Endothelial cell of umbilical vein (primary cell): ENCODE results near the gene MRPS14. TPM values are rescaled to one million over a fixed set of nuclear protein-coding genes. Genes with fewer than 3 reads are reported as not detected.
A peak's percentile ranks its signal among the peaks of the same experiment; 100 is the strongest.
"Not testable (repeated sequence)": the region's sequence is repeated elsewhere in the genome, so short reads cannot be mapped to it uniquely, and the experiment has no call there.

Experiments used
- BruUV-seq: library from RNA; stranded (reverse); fragments of 400-500 nt; replicated peaks from 2 replicates; lab custom pipeline; 2021; lab: Mats Ljungman, UMichigan
- CTCF ChIA-PET: fragments of 300-600, 350-600 bp; sonication (Branson Sonifier 250); formaldehyde crosslinking; loops from one replicate; lab custom pipeline; 2021; ENCODE audit warnings: antibody characterized with exemption, inconsistent platforms; lab: Charles Lee
- POLR2A ChIA-PET: fragments of 300-600, 350-600 bp; sonication (Branson Sonifier 250); formaldehyde crosslinking; loops from one replicate; lab custom pipeline; 2021; ENCODE audit warnings: antibody characterized with exemption, inconsistent platforms; lab: Charles Lee
- DNase-seq: peaks from one replicate; pipeline ENCODE4 v3.0.0-alpha.2; 2011; ENCODE audit warnings: low read depth, low spot score
- FAIRE-seq: peaks from 2 replicates; lab custom pipeline; 2011; peaks lifted over from hg19 to GRCh38; lab: Jason Lieb, UNC
- H2AFZ ChIP-seq: 2 replicates; pipeline ENCODE4 v1.6.0; 2012; ENCODE audit warnings: low read depth, low read length, control low read depth, inconsistent platforms
- H3K27ac ChIP-seq: 2 replicates; pipeline ENCODE4 v1.5.1; 2011; ENCODE audit warnings: low read depth, mild to moderate bottlenecking, control low read depth, low read length, moderate library complexity; ENCODE audit not compliant: insufficient read depth
- H3K27me3 ChIP-seq, 2 experiments: 2 replicates each; pipeline versions ENCODE4 v1.6.0 to v1.6.1; 2011; ENCODE audit warnings: low read length in 2 of 2, mixed read lengths in 1 of 2; ENCODE audit not compliant: control insufficient read depth in 2 of 2, insufficient read depth in 2 of 2
- H3K36me3 ChIP-seq, 2 experiments: 2 replicates in 1 of 2; 3 replicates in 1 of 2; pipeline ENCODE4 v1.5.1; 2011; ENCODE audit warnings: low read length in 2 of 2, mild to moderate bottlenecking in 1 of 2, moderate library complexity in 1 of 2; ENCODE audit not compliant: control insufficient read depth in 2 of 2, insufficient read depth in 2 of 2; ENCODE audit errors: extremely low read depth in 1 of 2
- H3K4me1 ChIP-seq: 3 replicates; pipeline ENCODE4 v1.5.1; 2011; ENCODE audit warnings: mild to moderate bottlenecking, low read length; ENCODE audit not compliant: control insufficient read depth, insufficient read depth; ENCODE audit errors: extremely low read depth
- H3K4me2 ChIP-seq: 2 replicates; pipeline ENCODE4 v1.6.1; 2011; ENCODE audit warnings: low read length, control low read depth, mixed read lengths; ENCODE audit not compliant: insufficient read depth
- H3K4me3 ChIP-seq, 3 experiments: fragments of 200-600 bp in 1 of 3; sonication (generic), shearing (Covaris generic) in 1 of 3; replicated peaks in 1 of 3; 2 replicates each; pipeline ENCODE4 v1.5.1; 2011 to 2016; ENCODE audit warnings: control low read depth in 3 of 3, low read length in 3 of 3, mild to moderate bottlenecking in 2 of 3, inconsistent platforms in 1 of 3, low read depth in 1 of 3, moderate library complexity in 1 of 3; ENCODE audit not compliant: insufficient read depth in 1 of 3
- H3K79me2 ChIP-seq: 2 replicates; pipeline ENCODE4 v1.6.0; 2012; ENCODE audit warnings: low read length, inconsistent platforms; ENCODE audit not compliant: control insufficient read depth, insufficient read depth
- H3K9ac ChIP-seq: replicated peaks from 2 replicates; pipeline ENCODE3; 2011; ENCODE audit warnings: low read length, control low read depth; ENCODE audit not compliant: insufficient read depth; ENCODE audit errors: extremely low read depth
- H3K9me1 ChIP-seq: replicated peaks from 3 replicates; pipeline ENCODE4 v1.6.0; 2011; ENCODE audit warnings: mild to moderate bottlenecking, low read length; ENCODE audit not compliant: control insufficient read depth, insufficient read depth; ENCODE audit errors: extremely low read depth
- H3K9me3 ChIP-seq: replicated peaks from 2 replicates; pipeline ENCODE4 v1.5.1; 2012; ENCODE audit warnings: low read length, inconsistent platforms; ENCODE audit not compliant: control insufficient read depth, insufficient read depth
- H4K20me1 ChIP-seq: replicated peaks from 2 replicates; pipeline ENCODE3; 2011; ENCODE audit warnings: mild to moderate bottlenecking, low read length; ENCODE audit not compliant: control insufficient read depth, insufficient read depth; ENCODE audit errors: extremely low read depth
- EZH2 ChIP-seq: IDR thresholded peaks from 2 replicates; pipeline ENCODE4 v1.6.1; 2012; ENCODE audit warnings: borderline replicate concordance, low read depth, mild to moderate bottlenecking, moderate library complexity, low read length, inconsistent platforms; ENCODE audit not compliant: severe bottlenecking
- FOS ChIP-seq: IDR thresholded peaks from 2 replicates; pipeline ENCODE4 v1.6.1; 2011; ENCODE audit warnings: mild to moderate bottlenecking, low read length, moderate library complexity, borderline replicate concordance; ENCODE audit not compliant: insufficient read depth
- GATA2 ChIP-seq: IDR thresholded peaks from 2 replicates; pipeline ENCODE4 v1.7.0; 2011; ENCODE audit warnings: low read depth, mild to moderate bottlenecking, moderate library complexity, mixed read lengths, low read length; ENCODE audit not compliant: insufficient read length, insufficient read depth
- JUN ChIP-seq: IDR thresholded peaks from 2 replicates; pipeline ENCODE4 v1.6.1; 2011; ENCODE audit warnings: borderline replicate concordance, low read depth; ENCODE audit not compliant: insufficient read length, insufficient read depth
- MYC ChIP-seq: IDR thresholded peaks from one replicate; pipeline ENCODE4 v1.6.1; 2011; ENCODE audit warnings: mild to moderate bottlenecking, low read depth, low read length
- POLR2A ChIP-seq: IDR thresholded peaks from 2 replicates; pipeline ENCODE4 v1.6.1; 2012; ENCODE audit warnings: low read depth, mild to moderate bottlenecking, control low read depth, low read length
- POLR2AphosphoS5 ChIP-seq: IDR thresholded peaks from 2 replicates; pipeline ENCODE4 v1.6.1; 2012; ENCODE audit warnings: low read depth, mild to moderate bottlenecking, control low read depth, low read length, moderate library complexity; ENCODE audit not compliant: insufficient read depth
- dilution Hi-C: fragments of 300-500 bp; cut with MboI; formaldehyde crosslinking; loops from one replicate; pipeline ENCODE4 v1.15.0; 2019; ENCODE audit warnings: low sequenced_read_pairs; ENCODE audit not compliant: extremely low pct_ligation_motif_present
- intact Hi-C: fragments of 100-400 bp; cut with micrococcal nuclease; formaldehyde crosslinking; loops from one replicate; pipeline ENCODE4 v1.10.0; 2022
- polyA plus RNA-seq, 4 experiments: library from polyadenylated mRNA; depleted of rRNA in 3 of 4; stranded (reverse) in 3 of 4; unstranded in 1 of 4; fragments of >200 nt; gene quantifications; 2 replicates each; pipeline versions ENCODE4 v1.2.1 to v1.2.3, GENCODE V29; 2011 to 2012; ENCODE audit warnings: missing spikeins in 1 of 4
- total RNA-seq: library from RNA; stranded (reverse); gene quantifications from 2 replicates; pipeline ENCODE4 v1.2.3, GENCODE V29; 2021
- TF ChIP-seq, protein P1 (sequence below), 2 donors: IDR thresholded peaks; 1 replicate in 1 of 2; 2 replicates in 1 of 2; pipeline ENCODE4 v1.5.1; 2011; ENCODE audit warnings: low read length in 2 of 2, mild to moderate bottlenecking in 2 of 2, moderate library complexity in 2 of 2, control low read depth in 1 of 2, inconsistent platforms in 1 of 2, low read depth in 1 of 2; ENCODE audit not compliant: insufficient read depth in 1 of 2; ENCODE audit errors: extremely low read depth in 1 of 2
- TF ChIP-seq, protein P2 (sequence below): IDR thresholded peaks from 2 replicates; pipeline ENCODE4 v1.6.1; 2011; ENCODE audit not compliant: insufficient read depth, insufficient read length

The MRPS14 gene
- total and polyA plus RNA-seq, 2 donors (not counting 3 experiments of a cell fraction or from before 2014, with no cell fraction given) = 29.5 to 31.8 TPM

DNA sequence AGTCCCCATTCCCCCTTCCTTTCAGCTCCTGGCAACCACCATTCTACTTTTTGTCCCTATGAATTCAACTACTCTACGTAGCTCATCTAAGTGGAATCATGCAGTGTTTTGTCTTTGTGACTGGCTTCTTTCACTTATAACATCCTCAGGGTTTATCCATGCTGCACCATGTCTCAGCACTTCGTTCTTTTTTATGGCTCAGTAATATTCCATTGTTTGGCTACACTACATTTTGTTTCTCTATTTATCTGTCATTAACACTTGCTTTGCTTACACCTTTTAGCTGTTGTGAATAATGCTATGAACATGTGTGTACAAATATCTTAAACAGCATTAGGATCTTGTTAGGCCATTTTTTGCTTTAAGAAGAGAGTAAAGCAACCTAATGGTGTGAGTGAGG is 1.5 kb upstream of the MRPS14 start:
- intact Hi-C loops (loop anchor here (10.0 kb wide), 1 partner anchor 480 kb away; no protein-coding TSS in a partner anchor), dilution Hi-C loops (no loop called here)
- POLR2A ChIA-PET = interaction anchor here (2.6 kb wide), 1 partner anchor 25 kb away, joined by 20 read pairs; the partner anchor contains the start of gene CACYBP
- no peak overlapping the region for H3K9ac ChIP-seq
- no peaks in the 10 kb centered on the region for H4K20me1 ChIP-seq
- H3K36me3 ChIP-seq = no peaks in the 10 kb centered on the region
- no peak overlapping the region for H3K4me2 ChIP-seq
- no TSS peak for BruUV-seq
- H2AFZ ChIP-seq = no peak overlapping the region
- no peak overlapping the region for H3K27ac ChIP-seq
- DNase-seq (no peak), FAIRE-seq (no peak)
- H3K9me3 ChIP-seq = no peaks in the 10 kb centered on the region
- H3K9me1 ChIP-seq = no peaks in the 10 kb centered on the region
- H3K4me1 ChIP-seq = peaks cover 12% of the 10 kb centered on the region
- H3K4me3 ChIP-seq = no peak overlapping the region
- no peaks in the 10 kb centered on the region for H3K27me3 ChIP-seq
- TF ChIP-seq POLR2A (no peak), MYC (no peak), FOS (no peak), POLR2AphosphoS5 (no peak), JUN (no peak), EZH2 (no peak), GATA2 (no peak)
- TF ChIP-seq, protein P1, sequence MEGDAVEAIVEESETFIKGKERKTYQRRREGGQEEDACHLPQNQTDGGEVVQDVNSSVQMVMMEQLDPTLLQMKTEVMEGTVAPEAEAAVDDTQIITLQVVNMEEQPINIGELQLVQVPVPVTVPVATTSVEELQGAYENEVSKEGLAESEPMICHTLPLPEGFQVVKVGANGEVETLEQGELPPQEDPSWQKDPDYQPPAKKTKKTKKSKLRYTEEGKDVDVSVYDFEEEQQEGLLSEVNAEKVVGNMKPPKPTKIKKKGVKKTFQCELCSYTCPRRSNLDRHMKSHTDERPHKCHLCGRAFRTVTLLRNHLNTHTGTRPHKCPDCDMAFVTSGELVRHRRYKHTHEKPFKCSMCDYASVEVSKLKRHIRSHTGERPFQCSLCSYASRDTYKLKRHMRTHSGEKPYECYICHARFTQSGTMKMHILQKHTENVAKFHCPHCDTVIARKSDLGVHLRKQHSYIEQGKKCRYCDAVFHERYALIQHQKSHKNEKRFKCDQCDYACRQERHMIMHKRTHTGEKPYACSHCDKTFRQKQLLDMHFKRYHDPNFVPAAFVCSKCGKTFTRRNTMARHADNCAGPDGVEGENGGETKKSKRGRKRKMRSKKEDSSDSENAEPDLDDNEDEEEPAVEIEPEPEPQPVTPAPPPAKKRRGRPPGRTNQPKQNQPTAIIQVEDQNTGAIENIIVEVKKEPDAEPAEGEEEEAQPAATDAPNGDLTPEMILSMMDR (IDR thresholded peaks at IDR 0.05; ENCODE audit: extremely low read depth in 1 of 2, insufficient read depth in 1 of 2, low read depth in 1 of 2, low read length in 2 of 2) = no peak
- TF ChIP-seq, protein P2, sequence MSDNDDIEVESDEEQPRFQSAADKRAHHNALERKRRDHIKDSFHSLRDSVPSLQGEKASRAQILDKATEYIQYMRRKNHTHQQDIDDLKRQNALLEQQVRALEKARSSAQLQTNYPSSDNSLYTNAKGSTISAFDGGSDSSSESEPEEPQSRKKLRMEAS = no peak
- H3K79me2 ChIP-seq = peaks cover 25% of the 10 kb centered on the region
- CTCF ChIA-PET = interaction anchor here (1.2 kb wide), 1 partner anchor 100 kb away, joined by 6 read pairs; no protein-coding TSS in a partner anchor

DNA sequence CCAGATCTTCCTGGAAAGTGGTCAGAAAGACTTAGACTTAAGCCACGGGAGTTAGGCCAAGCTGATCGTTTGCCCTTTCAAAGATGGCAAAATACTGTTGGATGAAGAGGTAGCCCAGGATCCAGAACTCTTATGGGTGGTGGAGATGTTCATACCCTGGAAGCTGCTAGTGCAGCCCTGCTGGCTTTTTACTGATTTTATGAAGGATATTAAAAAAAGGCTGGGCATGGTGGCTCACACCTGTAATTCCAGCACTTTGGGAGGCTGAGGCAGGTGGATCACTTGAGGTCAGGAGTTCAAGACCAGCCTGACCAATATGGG is 657 bp upstream of the MRPS14 start:
- H3K27me3 ChIP-seq, H3K9me3 ChIP-seq, H3K36me3 ChIP-seq, dilution Hi-C loops, DNase-seq, H4K20me1 ChIP-seq, H3K9me1 ChIP-seq, FAIRE-seq: not testable (repeated sequence)
- H3K4me3 ChIP-seq = peak overlapping the region in 2 of 3 experiments; percentile 83 to 98
- H2AFZ ChIP-seq = peak overlapping the region; percentile 88
- H3K4me1 ChIP-seq = peaks cover 12% of the 10 kb centered on the region
- peak overlapping the region; percentile 32 for H3K9ac ChIP-seq
- POLR2A ChIA-PET = interaction anchor here (2.6 kb wide), 1 partner anchor 24 kb away, joined by 20 read pairs; the partner anchor contains the start of gene CACYBP
- peak overlapping the region; percentile 43 for H3K27ac ChIP-seq
- intact Hi-C loops = loop anchor here (1.0 to 10.0 kb wide), 3 partner anchors 25 to 481 kb away; partner anchors contain the start of gene CACYBP
- CTCF ChIA-PET = interaction anchor here (0.9 to 1.7 kb wide), 5 partner anchors 21 to 128 kb away, joined by 3 to 11 read pairs (median 4); no protein-coding TSS in a partner anchor
- peak overlapping the region; percentile 66 for H3K4me2 ChIP-seq
- H3K79me2 ChIP-seq = peaks cover 28% of the 10 kb centered on the region
- TSS peak; percentile 96 for BruUV-seq
